Stromal cell of bone marrow (primary cell): ENCODE measurements around the gene WDR20.
"Not testable (repeated sequence)": the region's sequence is repeated elsewhere in the genome, so short reads cannot be mapped to it uniquely, and the experiment has no call there.

ENCODE experiments used
- DNase-seq: peaks from one replicate; pipeline ENCODE4 v3.0.0-alpha.2; 2012; ENCODE audit warnings: low read depth

Gene WDR20

DNA sequence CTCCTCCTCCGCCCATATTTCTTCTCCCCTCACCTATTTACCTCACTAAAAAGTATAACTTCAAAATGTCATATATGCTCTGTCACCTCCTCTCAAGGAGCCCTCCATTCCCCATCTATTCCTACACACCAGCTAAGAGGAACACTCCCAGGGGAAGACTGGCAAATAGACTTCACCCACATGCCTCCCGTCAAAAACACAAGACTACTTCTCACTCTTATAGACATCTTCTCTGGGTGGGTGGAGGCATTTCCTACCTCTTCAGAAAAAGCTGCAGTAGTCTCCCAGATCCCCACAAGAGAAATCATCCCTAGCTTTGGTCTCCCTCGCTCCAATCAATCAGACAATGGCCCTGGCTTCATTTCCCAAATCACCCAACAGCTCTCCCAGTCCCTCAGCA, 99.1 kb downstream of the WDR20 start:
- DNase-seq, result no peak

DNA sequence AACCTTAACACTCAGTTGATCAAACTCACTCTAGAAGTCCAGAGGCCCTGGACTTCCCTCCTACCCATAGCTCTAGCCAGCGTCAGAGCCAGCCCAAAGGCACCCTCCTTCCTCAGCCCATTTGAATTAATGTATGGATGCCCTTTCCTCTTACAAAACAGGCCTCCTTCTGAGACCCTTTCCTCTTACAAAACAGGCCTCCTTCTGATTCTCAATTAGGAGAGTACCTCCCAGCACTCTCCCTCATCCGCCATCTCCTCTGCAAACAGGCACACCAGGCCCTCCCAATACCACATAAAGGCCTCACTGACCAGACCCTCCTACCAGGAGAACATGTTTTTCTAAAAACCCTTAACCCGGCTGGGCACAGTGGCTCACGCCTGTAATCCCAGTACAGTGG, 99.5 kb downstream of the WDR20 start:
- no peak for DNase-seq

DNA sequence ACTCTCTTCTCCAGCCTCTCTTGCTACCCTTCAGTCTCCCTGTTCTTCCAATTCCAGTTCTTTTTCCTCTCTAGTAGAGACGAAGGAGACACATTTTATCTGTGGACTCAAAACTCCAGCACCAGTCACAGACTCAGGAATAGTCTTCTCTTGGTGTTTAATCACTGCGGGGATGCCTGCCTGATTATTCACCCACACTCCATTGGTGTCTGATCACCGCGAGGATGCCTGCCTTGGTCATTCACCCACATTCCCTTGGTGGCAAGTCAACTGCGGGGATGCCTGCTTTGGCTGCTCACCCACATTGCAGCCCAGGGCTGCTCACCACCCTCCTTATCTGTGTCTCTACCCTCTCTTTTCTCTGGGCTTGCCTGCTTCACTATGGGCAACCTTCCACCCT, 100.8 kb downstream of the WDR20 start:
- not testable (repeated sequence) for DNase-seq

DNA sequence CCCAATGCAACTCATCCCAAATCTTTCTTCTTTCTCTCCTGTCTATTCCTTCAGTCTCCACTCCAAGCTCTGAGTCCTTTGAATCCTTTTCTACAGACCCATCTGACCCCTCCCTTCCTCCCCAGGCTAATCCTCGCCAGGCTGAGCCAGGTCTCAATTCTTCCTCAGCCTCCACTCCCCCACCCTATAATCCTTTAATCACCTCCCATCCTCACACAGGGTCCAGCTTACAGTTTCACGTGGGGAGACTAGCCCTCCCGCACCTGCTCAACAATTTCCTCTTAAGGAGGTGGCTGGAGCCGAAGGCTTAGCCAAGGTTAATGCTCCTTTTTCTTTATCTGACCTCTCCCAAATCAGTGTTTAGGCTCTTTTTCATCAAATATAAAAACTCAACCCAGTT, 101.5 kb downstream of the WDR20 start:
- DNase-seq, result no peak

DNA sequence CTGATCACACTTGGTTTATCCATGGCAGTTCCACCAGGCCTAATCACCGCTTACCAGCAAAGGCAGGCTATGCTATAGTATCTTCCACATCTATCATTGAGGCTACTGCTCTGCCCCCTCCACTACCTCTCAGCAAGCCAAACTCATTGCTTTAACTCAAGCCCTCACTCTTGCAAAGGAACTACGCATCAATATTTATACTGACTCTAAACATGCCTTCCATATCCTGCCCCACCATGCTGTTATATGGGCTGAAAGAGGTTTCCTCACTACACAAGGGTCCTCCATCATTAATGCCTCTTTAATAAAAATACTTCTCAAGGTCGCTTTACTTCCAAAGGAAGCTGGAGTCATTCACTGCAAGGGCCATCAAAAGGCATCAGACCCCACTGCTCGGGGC, 104.1 kb downstream of the WDR20 start:
- DNase-seq, result not testable (repeated sequence)

DNA sequence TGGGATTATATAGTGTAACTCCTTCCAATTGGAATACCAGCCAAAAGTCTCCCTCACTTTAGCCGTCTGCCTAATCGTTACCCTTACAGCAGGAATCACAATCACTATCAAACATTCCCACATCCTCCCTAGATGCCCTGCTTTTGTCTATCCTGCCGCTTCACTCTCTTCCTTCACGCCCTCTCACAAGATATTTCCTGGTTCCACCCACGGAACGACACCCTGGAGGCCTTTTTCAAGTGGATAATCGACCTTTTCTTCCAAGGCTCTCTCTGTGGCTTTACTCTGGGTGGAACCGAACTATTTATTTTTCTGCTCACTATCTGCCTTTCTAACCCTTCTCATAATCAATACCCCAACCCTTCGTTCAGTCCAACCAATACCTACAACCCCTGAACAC, 106.4 kb downstream of the WDR20 start:
- DNase-seq, result no peak

DNA sequence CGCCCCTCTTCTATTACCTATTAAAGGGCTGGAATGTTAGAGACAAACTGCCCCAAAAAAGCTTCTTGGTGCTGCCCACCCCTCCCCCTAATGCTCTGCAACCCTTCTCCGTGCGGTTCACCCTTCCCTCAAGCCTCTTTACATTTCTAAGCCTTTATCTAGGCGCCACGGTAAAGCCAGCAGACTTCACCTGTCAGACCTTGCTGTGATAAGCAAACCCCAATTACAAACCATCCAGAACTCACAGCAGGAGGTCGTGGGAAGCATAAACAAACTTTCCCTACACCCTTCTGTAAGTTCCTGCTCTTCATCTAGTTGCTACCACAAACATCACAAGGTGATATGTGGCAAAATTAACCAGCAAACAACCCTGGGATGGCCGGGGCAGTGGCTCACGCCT, 108.4 kb downstream of the WDR20 start:
- DNase-seq, result no peak

DNA sequence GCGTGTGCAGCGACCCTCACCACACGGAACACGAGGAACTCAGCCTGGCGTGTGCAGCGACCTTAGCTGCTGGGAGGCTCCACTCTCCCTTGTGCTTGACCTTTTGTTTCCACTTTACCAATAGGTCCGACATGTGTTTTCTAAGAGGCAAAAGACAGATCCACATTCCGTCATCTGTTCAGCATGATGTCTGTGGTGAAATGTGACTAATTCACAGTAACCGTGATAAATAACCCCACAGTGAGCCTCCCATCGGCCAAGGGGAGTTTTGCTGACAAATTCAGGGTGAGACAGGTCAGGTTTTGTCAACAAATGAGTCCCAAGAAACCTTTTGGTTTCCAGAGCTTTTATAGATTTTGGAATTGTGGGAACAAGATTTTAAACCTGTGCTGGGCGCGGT, 109.3 kb downstream of the WDR20 start:
- DNase-seq, result no peak

DNA sequence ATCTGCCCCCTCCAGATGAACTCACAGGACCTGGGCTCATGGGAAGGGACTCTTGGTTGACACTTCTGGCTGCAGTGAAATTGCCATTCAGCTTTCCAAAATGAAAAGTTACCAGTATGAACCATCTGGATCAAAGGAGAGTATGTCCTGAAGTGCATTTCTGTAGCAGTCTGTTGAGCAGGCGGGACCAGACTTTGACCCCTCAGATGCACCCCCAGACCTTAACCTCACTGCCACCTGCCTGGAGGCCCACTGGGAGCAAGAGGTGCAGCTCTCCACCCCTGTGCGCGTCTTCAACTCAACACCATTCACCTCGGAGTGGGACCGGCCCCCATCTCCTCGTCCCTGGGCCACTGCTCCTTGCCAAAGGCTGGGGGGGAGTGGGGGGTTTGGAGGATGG, 110.3 kb downstream of the WDR20 start:
- no peak for DNase-seq

DNA sequence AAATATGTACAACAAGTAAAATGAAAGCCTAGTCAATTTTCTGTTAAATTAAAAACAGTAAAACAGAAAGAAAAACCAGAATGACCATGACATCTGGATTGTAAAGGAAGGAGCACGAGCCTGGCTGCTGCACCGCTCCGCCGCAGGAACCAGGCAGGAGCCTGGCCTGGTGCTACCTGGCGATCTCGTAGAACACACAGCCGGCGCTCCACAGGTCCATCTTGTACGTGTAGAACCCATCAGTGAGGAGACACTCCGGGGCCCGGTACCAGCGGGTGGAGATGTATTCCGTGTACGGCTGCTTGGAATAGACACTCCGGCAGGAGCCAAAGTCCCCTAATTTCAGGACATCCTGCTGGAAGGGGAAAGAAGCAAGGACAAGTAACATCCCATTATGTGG, 110.9 kb downstream of the WDR20 start:
- DNase-seq, result no peak

DNA sequence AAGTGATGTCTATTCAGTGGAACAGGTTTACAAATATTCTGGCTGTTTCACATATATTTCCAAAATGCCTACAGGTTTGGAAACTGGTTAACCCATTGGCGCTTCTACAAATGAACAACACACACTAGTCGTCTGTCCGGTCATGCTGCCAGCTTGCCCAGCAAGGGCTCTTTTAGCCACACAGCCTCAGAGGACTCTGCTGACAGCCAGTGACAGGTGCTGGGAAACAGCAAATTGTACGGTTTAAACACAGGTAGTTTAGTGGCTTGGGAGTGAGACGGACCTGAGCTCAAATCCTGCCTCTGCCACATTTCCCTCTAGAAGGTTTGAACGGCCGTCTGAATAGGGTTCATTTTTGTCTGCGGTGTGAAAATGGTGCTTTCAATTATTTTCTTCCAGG, 111.5 kb downstream of the WDR20 start:
- DNase-seq, result no peak

DNA sequence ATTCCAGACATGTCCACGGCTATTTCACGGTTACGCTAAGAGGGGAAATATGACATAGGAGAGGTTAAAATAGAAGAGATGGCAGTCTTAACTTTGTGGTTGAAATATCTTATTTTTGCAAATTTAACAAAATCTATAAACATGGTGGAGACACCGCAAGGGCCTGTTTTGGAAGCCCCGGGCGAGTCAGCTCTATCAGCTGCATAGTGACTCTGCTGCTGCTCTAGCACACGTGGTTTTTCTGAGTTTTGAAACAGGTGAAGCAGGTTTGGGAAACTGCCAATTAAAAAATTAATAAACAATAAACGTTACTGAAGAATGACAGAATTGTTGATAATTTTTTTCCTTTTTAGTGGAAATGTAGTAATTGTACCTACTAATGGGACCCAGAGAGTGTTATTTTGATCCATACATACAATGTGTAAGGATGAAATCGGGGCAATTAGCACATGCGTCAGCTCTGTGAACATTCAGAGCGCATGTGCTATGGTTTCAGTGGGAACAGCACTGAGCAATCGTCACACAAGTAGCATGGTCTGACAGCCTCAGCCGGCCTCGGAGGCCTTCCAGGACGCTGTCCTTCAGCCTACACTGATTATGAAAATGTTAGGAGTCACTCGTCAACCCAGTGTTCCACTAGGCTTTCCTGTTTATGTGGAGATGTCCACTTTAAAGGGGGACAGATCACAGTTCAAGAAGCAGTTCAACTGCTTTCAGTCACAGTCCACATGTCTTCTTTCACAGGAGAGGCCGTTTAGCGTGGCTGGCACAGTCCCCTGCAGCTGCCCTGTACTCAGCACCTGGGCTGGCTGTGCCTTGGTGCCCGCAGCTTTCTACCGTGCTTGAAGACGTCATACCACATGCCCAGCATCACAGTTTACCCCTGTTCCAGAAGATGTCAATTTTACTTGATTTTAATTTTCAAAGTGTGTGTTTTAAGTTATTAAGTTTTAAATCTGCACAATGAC, 113.4 kb downstream of the WDR20 start:
- DNase-seq, result no peak

DNA sequence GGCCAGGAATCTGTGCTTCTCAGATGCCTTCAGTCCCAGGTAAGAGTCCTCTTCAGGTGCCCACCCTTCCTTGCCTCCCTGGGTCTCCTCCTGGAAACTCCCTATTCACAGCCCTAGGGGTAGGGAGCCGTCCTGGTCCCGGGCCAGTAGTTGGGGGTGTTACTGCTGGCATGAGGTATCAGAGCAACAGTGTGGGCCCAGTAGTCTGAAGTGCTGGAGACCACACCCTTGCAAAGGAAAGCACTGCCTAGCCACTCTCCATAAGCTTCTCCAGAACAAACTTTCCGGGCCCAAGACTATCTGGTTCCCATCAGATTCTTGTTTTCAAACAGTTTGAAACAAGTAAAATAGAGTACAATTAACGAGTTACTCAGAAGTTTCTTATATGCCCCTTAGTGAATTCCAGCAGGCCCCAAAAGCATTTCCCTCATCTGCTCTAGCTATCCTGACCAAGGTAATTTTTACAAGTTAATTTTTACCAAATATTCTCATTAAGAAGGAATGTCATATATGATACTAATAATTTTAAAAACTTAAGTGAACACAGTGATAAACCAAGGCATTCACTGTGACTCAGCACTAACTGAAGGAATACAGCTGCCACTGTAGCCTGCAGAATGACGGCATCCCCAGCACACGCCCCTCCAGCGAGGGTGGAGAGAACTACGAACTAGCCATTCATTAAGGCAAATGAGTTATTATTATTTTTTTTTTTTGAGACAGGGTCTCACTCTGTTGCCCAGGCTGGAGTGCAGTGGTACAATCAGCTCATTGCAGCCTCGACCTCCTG, 115.9 kb downstream of the WDR20 start:
- no peak for DNase-seq

DNA sequence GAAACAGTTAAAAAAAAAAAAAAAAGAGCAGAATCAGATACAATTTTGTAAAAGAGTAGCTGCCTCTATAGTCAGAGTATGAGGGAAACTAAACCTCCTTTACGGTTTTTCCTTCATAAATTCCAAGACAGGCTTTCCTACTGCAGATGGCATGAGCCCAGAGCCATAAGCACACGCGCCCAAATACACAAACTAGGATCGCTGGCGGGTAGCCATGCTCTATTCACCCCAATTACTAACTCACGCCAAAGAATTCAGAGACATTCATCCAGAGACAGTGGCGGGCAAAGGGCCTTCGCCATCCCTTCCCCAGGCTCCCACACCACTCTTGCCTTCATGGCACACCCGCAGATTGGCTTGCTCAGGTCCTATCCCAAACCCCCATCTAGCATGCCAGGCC, 117.0 kb downstream of the WDR20 start:
- DNase-seq, result no peak

DNA sequence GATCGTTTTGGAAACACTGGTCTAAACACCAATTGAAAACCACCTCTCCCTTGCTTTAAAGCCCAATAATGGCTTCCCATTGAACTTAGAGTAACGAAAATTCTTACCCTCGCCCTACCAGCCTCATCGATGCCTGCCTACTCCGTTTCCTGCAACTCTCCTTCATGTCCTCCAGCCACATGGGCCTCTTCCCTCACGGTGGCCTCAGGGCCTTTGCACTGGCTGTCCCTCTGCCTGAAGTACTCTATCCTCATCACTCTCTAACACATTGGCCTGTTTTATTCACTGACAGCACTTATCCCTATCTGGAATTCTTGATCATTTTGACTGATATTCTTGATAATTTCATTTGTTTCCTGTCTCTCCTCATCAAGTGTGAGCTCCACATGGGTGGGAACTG, 118.4 kb downstream of the WDR20 start:
- no peak for DNase-seq
